Measurements from ENCODE around the gene MTCL1.

DNA sequence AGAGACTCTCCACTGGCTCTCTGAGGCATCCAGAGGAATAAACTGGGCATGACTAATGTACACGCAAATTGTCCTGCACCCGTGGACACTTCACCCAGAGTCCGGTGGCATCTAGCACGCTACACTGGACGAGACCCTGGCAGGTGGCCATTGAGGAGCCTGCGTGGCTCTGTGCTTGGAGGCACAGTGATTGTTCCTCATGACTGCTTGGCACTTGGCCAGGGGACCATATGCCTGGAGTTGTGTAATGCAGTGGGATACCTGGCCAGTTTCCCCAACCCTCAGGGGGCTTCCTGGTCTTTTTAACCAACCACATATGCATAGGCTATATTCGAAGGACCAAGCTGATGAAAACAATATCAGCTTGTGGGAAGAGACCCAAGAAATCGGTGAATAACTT, 66.6 kb downstream of the MTCL1 start:
- TF ChIP-seq, protein P1, sequence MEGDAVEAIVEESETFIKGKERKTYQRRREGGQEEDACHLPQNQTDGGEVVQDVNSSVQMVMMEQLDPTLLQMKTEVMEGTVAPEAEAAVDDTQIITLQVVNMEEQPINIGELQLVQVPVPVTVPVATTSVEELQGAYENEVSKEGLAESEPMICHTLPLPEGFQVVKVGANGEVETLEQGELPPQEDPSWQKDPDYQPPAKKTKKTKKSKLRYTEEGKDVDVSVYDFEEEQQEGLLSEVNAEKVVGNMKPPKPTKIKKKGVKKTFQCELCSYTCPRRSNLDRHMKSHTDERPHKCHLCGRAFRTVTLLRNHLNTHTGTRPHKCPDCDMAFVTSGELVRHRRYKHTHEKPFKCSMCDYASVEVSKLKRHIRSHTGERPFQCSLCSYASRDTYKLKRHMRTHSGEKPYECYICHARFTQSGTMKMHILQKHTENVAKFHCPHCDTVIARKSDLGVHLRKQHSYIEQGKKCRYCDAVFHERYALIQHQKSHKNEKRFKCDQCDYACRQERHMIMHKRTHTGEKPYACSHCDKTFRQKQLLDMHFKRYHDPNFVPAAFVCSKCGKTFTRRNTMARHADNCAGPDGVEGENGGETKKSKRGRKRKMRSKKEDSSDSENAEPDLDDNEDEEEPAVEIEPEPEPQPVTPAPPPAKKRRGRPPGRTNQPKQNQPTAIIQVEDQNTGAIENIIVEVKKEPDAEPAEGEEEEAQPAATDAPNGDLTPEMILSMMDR (IDR thresholded peaks at IDR 0.05), result no peak
- TF ChIP-seq POLR2A (IDR thresholded peaks at IDR 0.05), result no peak
